ENCODE measurements around the gene ATG7. TPM values are rescaled to one million over a fixed set of nuclear protein-coding genes. Genes with fewer than 3 reads are reported as not detected.

The ATG7 gene
- total RNA-seq, 1 donor from 2014 or later = 31.3 TPM

- no peak for DNase-seq (ENCODE audit: low read depth)
- no peaks in the 10 kb centered on the region for H3K36me3 ChIP-seq (ENCODE audit: control insufficient read depth, insufficient read depth, low read length)
- TF ChIP-seq CTCF (IDR thresholded peaks at IDR 0.05; ENCODE audit: insufficient read depth, low read length, poor library complexity, severe bottlenecking) = no peak
- no peak overlapping the region for H3K4me3 ChIP-seq (ENCODE audit: low read depth, low read length)
- H3K27me3 ChIP-seq (ENCODE audit: control insufficient read depth, insufficient read depth, low read length) = no peaks in the 10 kb centered on the region
Measured at GRCh38 chr3:11535243-11535960, 263.2 kb downstream of the ATG7 start.

- no peak overlapping the region for H3K4me3 ChIP-seq (ENCODE audit: low read depth, low read length)
- no peak for DNase-seq (ENCODE audit: low read depth)
- H3K27me3 ChIP-seq (ENCODE audit: control insufficient read depth, insufficient read depth, low read length) = no peaks in the 10 kb centered on the region
- TF ChIP-seq CTCF (IDR thresholded peaks at IDR 0.05; ENCODE audit: insufficient read depth, low read length, poor library complexity, severe bottlenecking) = peak; percentile 14
- H3K36me3 ChIP-seq (ENCODE audit: control insufficient read depth, insufficient read depth, low read length) = no peaks in the 10 kb centered on the region
Measured at GRCh38 chr3:11536132-11536935, 264.1 kb downstream of the ATG7 start.

DNA sequence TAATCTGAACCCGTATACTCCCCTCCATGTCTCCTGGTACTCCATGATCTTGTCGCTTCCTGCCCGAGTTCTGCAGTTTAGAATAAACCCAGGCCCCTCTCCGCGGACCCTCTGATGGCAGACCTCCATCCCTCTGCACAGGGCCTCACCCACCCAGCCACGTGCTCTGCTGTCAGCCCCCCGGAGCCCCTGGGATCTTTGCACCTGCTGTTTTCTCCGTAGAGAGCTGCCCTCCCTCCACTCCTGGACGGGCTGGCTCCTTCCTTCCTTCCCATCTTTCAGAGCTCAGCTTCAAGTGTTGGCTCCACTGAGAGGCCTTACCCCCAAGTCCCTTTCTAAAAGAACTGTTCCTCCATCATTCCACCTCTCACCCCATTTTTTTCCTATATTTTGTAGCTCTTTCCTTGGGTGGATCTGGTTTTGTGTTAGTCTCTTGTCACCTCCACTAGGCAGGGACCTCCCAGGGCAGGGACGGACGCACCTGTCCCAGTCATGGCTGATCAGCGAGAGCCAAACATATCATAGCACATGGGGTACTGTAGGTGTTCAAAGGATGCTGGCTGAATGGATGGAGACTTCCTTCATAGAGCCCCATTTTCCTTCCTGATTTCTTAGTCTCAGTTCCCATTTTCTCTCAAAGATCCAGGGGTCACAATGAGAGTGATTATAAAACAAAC lies 264.9 kb downstream of the ATG7 start:
- H3K4me3 ChIP-seq (ENCODE audit: low read depth, low read length) = no peak overlapping the region
- no peak for TF ChIP-seq CTCF (IDR thresholded peaks at IDR 0.05; ENCODE audit: insufficient read depth, low read length, poor library complexity, severe bottlenecking)
- no peak for DNase-seq (ENCODE audit: low read depth)

GRCh38 chr3:11538581-11538980 lies 266.4 kb downstream of the ATG7 start:
- no peaks in the 10 kb centered on the region for H3K36me3 ChIP-seq (ENCODE audit: control insufficient read depth, insufficient read depth, low read length)
- no peaks in the 10 kb centered on the region for H3K27me3 ChIP-seq (ENCODE audit: control insufficient read depth, insufficient read depth, low read length)
- no peak overlapping the region for H3K4me3 ChIP-seq (ENCODE audit: low read depth, low read length)
- no peak for DNase-seq (ENCODE audit: low read depth)
- no peak for TF ChIP-seq CTCF (IDR thresholded peaks at IDR 0.05; ENCODE audit: insufficient read depth, low read length, poor library complexity, severe bottlenecking)

More for the DNA sequence above, 264.9 kb downstream of the ATG7 start:
- no peaks in the 10 kb centered on the region for H3K36me3 ChIP-seq (ENCODE audit: control insufficient read depth, insufficient read depth, low read length)
- H3K27me3 ChIP-seq (ENCODE audit: control insufficient read depth, insufficient read depth, low read length) = no peaks in the 10 kb centered on the region

GRCh38 chr3:11539218-11539617 lies 267.0 kb downstream of the ATG7 start:
- TF ChIP-seq CTCF (IDR thresholded peaks at IDR 0.05; ENCODE audit: insufficient read depth, low read length, poor library complexity, severe bottlenecking) = no peak
- no peak overlapping the region for H3K4me3 ChIP-seq (ENCODE audit: low read depth, low read length)
- DNase-seq (ENCODE audit: low read depth) = no peak
- no peaks in the 10 kb centered on the region for H3K27me3 ChIP-seq (ENCODE audit: control insufficient read depth, insufficient read depth, low read length)
- H3K36me3 ChIP-seq (ENCODE audit: control insufficient read depth, insufficient read depth, low read length) = no peaks in the 10 kb centered on the region

Measured in kidney epithelial cell (primary cell).